Gastroesophageal sphincter (tissue), 4 donors: ENCODE results near the gene DTNBP1. TPM values are rescaled to one million over a fixed set of nuclear protein-coding genes. Genes with fewer than 3 reads are reported as not detected.

Source experiments
- ATAC-seq: fragments of 150-250 bp; one replicate; pipeline ENCODE4 v1.9.1; 2016; ENCODE audit warnings: mild to moderate bottlenecking, moderate library complexity
- H3K27ac ChIP-seq, 4 donors: fragments of 200-600 bp; sonication (generic) in 3 of 4; 1 replicate in 3 of 4; 2 replicates in 1 of 4; pipeline ENCODE4 v1.5.1; 2016 to 2019
- H3K27me3 ChIP-seq: fragments of 200-600 bp; sonication (generic); one replicate; pipeline ENCODE4 v1.5.1; 2019
- H3K36me3 ChIP-seq, 2 donors: fragments of 200-600 bp; sonication (generic); one replicate each; pipeline ENCODE4 v1.5.1; 2019; ENCODE audit warnings: control low read depth in 1 of 2
- H3K4me1 ChIP-seq, 3 donors: fragments of 200-600 bp; sonication (generic); 1 replicate in 2 of 3; 2 replicates in 1 of 3; pipeline ENCODE4 v1.5.1; 2016 to 2019; ENCODE audit warnings: control low read depth in 2 of 3
- H3K4me3 ChIP-seq, 2 donors: fragments of 200-600 bp; sonication (generic); one replicate each; pipeline ENCODE4 v1.5.1; 2019; ENCODE audit warnings: mild to moderate bottlenecking in 1 of 2, moderate library complexity in 1 of 2
- H3K9me3 ChIP-seq, 3 donors: fragments of 200-600 bp; sonication (generic); one replicate each; pipeline ENCODE4 v1.5.1; 2017 to 2019; ENCODE audit warnings: control low read depth in 2 of 3
- EP300 ChIP-seq: sonication (generic); formaldehyde crosslinking; IDR thresholded peaks from one replicate; pipeline ENCODE4 v1.6.1; 2017; ENCODE audit warnings: antibody characterized with exemption, mild to moderate bottlenecking
- POLR2A ChIP-seq, 2 donors: fragments of 450-650 bp; IDR thresholded peaks; one replicate each; pipeline ENCODE4 v1.6.1; 2017; ENCODE audit warnings: antibody characterized with exemption in 2 of 2, mild to moderate bottlenecking in 2 of 2, moderate library complexity in 1 of 2
- POLR2AphosphoS5 ChIP-seq: sonication (generic); formaldehyde crosslinking; IDR thresholded peaks from one replicate; pipeline ENCODE4 v1.6.1; 2017; ENCODE audit warnings: antibody characterized with exemption
- WGBS, 2 donors: methylation state at CpG; one replicate each; pipeline ENCODE4 v1.1.5; 2018; ENCODE audit warnings: low coverage in 1 of 2; 5-methylcytosine and 5-hydroxymethylcytosine counted together
- total RNA-seq, 4 donors: library from RNA; depleted of rRNA; stranded (reverse); fragments of >200 nt; gene quantifications; one replicate each; pipeline ENCODE4 v1.1.0, GENCODE V29; 2016
- TF ChIP-seq, protein P1 (sequence below), 4 experiments: fragments of 200-600 bp in 2 of 4; fragments of 450-650 bp in 2 of 4; sonication (generic) in 1 of 4; IDR thresholded peaks; one replicate each; pipeline ENCODE4 v1.5.1; 2017 to 2019; ENCODE audit warnings: antibody characterized with exemption in 4 of 4, mild to moderate bottlenecking in 2 of 4, moderate library complexity in 2 of 4

The DTNBP1 gene
- total RNA-seq, 4 donors from 2014 or later = 14.4 to 20.2 (median 16.9) TPM

- TF ChIP-seq POLR2A (IDR thresholded peaks at IDR 0.05) (no peak), POLR2AphosphoS5 (no peak), EP300 (no peak)
- TF ChIP-seq, protein P1, sequence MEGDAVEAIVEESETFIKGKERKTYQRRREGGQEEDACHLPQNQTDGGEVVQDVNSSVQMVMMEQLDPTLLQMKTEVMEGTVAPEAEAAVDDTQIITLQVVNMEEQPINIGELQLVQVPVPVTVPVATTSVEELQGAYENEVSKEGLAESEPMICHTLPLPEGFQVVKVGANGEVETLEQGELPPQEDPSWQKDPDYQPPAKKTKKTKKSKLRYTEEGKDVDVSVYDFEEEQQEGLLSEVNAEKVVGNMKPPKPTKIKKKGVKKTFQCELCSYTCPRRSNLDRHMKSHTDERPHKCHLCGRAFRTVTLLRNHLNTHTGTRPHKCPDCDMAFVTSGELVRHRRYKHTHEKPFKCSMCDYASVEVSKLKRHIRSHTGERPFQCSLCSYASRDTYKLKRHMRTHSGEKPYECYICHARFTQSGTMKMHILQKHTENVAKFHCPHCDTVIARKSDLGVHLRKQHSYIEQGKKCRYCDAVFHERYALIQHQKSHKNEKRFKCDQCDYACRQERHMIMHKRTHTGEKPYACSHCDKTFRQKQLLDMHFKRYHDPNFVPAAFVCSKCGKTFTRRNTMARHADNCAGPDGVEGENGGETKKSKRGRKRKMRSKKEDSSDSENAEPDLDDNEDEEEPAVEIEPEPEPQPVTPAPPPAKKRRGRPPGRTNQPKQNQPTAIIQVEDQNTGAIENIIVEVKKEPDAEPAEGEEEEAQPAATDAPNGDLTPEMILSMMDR (IDR thresholded peaks at IDR 0.05) = no peak
- ATAC-seq = no peak
Measured at GRCh38 chr6:15675536-15676220, 12.8 kb upstream of the DTNBP1 start.

DNA sequence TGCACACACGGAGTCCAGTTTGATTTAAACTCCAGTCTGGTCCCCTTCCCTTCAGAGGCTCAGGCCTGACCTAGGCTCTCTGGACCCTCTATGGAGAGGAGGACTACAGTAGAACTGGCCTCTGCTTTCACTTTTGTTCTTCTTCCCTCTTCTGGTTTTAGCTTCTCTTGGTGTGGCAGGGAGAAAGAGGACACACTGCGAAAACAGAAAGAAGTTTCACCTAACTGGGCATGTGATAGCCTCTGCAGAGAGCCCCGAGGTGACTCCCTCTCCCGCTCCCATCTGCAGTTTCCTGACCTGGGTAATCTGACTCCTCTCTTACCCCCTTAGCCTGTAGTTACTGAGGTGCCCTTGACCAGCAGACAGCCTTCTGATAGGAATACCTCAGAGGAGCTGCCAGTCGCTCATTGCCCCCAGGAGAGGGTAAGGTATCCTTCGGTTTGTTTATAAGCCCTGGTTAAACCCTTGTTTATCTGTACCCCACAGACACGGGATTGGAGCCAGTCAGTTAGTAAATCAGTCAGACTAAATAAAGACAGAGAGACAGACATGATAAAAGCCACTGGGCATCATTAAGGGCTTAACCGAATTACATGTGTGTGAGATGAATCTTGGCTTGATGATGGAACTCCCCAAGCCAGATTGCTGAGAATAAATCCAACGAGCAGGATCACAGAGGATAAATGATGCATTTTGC is 12.0 kb upstream of the DTNBP1 start:
- no peaks in the 10 kb centered on the region for H3K4me1 ChIP-seq
- no peak overlapping the region for H3K27ac ChIP-seq
- peaks cover 18% of the 10 kb centered on the region for H3K27me3 ChIP-seq
- H3K4me3 ChIP-seq = no peak overlapping the region
- no peaks in the 10 kb centered on the region for H3K9me3 ChIP-seq
- 59 to 76% methylated on average over 4 of the region's 9 CpGs for WGBS, 2 donors
- no peak for TF ChIP-seq EP300
- TF ChIP-seq POLR2AphosphoS5 = no peak
- no peak for TF ChIP-seq POLR2A (IDR thresholded peaks at IDR 0.05)
- TF ChIP-seq, protein P1 (IDR thresholded peaks at IDR 0.05) = no peak
- H3K36me3 ChIP-seq = no peaks in the 10 kb centered on the region
- no peak for ATAC-seq

More at GRCh38 chr6:15675536-15676220, 12.8 kb upstream of the DTNBP1 start:
- no peaks in the 10 kb centered on the region for H3K9me3 ChIP-seq
- H3K4me3 ChIP-seq = no peak overlapping the region
- H3K27ac ChIP-seq = no peak overlapping the region
- no peaks in the 10 kb centered on the region for H3K36me3 ChIP-seq
- WGBS, 2 donors = 80 to 84% methylated on average over 1 to 3 of the region's 3 CpGs
- H3K4me1 ChIP-seq = no peaks in the 10 kb centered on the region
- peaks cover 18% of the 10 kb centered on the region for H3K27me3 ChIP-seq

- H3K4me1 ChIP-seq = no peaks in the 10 kb centered on the region
- H3K27ac ChIP-seq = no peak overlapping the region
- no peak for ATAC-seq
- peaks cover 18% of the 10 kb centered on the region for H3K27me3 ChIP-seq
- no peaks in the 10 kb centered on the region for H3K36me3 ChIP-seq
- no peaks in the 10 kb centered on the region for H3K9me3 ChIP-seq
- no peak for TF ChIP-seq POLR2A (IDR thresholded peaks at IDR 0.05)
- TF ChIP-seq EP300 = no peak
- TF ChIP-seq, protein P1 (IDR thresholded peaks at IDR 0.05) = no peak
- TF ChIP-seq POLR2AphosphoS5 = no peak
- no peak overlapping the region for H3K4me3 ChIP-seq
- 69 to 88% methylated on average over 1 to 3 of the region's 3 CpGs for WGBS, 2 donors
Measured at GRCh38 chr6:15673666-15674065, 10.8 kb upstream of the DTNBP1 start.

DNA sequence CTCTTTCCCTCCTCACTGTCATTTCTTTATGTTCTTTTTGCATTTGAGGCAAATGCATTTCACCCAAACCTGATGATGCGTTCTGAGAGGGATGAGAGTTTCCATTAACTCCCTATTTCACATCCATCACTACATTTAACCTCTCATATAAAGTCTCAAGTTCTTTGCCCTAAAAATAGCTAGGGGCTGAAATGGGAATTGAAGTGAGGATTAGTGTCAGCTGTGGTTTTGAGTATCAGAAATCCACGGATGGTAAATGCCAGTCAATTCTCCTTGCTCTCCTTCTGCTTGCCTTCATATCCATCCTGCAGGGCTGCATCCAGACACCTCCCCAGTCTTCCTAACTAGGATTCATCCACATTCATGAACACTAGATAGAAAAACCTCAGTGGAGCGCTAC is 10.0 kb upstream of the DTNBP1 start:
- TF ChIP-seq POLR2AphosphoS5 = no peak
- TF ChIP-seq POLR2A (IDR thresholded peaks at IDR 0.05) = no peak
- TF ChIP-seq, protein P1 (IDR thresholded peaks at IDR 0.05) = no peak
- no peak for TF ChIP-seq EP300
- 71 to 80% methylated on average over 2 to 3 of the region's 3 CpGs for WGBS, 2 donors
- no peaks in the 10 kb centered on the region for H3K9me3 ChIP-seq
- H3K36me3 ChIP-seq = no peaks in the 10 kb centered on the region
- no peak for ATAC-seq
- H3K27me3 ChIP-seq = peaks cover 18% of the 10 kb centered on the region
- H3K4me3 ChIP-seq = no peak overlapping the region
- no peak overlapping the region for H3K27ac ChIP-seq
- no peaks in the 10 kb centered on the region for H3K4me1 ChIP-seq

DNA sequence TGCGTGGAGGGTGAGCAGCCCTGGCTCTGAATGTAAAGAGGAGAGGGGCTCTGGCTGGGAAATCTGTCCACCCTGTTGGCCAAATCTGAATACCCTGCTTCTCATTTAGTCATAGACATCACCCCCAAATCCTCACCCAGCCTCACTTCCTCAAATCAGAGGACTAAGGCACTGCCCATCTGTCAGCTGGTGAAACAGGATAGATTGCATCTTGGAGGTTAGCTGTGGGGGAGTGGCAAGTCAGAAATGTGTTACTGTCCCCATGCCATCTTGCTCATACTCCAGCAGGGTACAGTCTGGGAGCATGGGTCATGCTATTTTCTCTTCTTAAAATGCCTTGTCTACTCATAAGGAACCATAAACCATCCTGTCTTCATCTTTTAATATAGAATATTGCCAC is 9.5 kb upstream of the DTNBP1 start:
- no CpG with 5 or more reads among the region's 1 CpG for WGBS, 2 donors
- H3K27ac ChIP-seq = no peak overlapping the region
- no peak for TF ChIP-seq EP300
- no peak overlapping the region for H3K4me3 ChIP-seq
- no peaks in the 10 kb centered on the region for H3K4me1 ChIP-seq
- ATAC-seq = no peak
- peaks cover 18% of the 10 kb centered on the region for H3K27me3 ChIP-seq
- no peaks in the 10 kb centered on the region for H3K9me3 ChIP-seq
- H3K36me3 ChIP-seq = no peaks in the 10 kb centered on the region
